HG03025 (cell line): Measurements from ENCODE around the gene STK11.

Source experiments
- ATAC-seq: cut with Tn5 transposase; IDR thresholded peaks from one replicate; pipeline ENCODE4 v1.9.1; 2021; ENCODE audit warnings: mild to moderate bottlenecking, moderate library complexity; ENCODE audit not compliant: unreplicated experiment, low FRiP score

STK11 gene

DNA sequence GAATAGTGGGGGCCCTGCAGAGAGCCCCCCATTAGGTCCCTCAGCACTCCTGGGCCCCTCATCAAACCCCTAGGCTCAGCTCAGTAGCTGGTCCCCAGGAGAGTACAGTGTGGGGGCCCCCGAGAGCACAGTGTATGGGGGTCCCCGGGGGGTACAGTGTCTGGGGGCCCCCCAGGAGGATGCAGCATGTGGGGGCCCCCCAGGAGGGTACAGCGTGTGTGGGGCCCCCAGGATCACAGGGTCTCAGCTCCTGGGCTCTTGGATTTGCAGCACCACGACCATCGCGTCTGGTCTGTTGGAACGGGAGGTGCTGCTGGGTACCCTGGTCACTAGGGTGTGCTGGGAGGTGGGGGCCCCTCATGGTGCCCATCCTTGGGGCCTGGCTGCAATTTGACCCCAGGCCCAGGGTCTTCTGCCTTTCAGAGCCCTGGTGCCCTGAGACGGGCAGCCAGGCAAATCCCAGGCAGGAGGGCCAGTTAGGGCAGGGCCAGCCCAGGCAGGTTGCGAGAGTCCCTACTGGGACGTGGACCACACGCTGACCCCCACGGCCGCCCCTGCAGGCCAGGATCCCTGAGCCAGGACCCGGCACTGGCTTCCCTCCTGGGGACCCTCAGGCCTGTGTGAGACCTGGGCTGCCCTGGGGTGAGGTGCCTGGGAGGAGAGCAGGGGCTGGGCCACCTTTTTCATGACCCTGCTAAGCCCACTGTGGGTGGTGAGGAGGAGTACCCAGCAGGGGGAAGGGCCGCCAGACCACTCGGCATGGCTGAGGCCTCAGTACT, 18.7 kb downstream of the STK11 start:
- ATAC-seq, result no peak

DNA sequence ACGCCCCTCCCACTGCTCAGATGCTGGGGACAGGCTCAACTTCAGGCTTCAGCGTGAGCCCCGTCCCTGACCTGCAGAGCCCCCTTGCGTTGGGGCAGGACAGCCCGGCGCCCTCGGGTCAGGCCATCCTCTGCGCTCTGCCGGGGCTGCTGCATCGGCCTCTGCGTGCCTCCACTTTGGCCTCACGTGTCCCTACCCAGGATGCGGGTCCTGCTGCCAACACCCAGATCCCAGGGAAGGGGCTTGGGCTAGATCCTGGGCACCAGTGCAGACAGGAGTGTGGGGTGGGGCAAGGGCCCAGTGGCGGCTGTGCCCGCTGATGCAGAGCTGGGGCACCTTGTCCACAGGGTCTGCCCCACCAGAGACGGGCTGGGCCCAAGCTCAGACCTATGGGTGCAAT, 19.3 kb downstream of the STK11 start:
- no peak for ATAC-seq

- ATAC-seq, result no peak
Observed at GRCh38 chr19:1225440-1226226, 20.1 kb downstream of the STK11 start.

GRCh38 chr19:1226227-1226518, 20.6 kb downstream of the STK11 start:
- no peak for ATAC-seq

GRCh38 chr19:1226522-1227303, 21.1 kb downstream of the STK11 start:
- ATAC-seq, result no peak

DNA sequence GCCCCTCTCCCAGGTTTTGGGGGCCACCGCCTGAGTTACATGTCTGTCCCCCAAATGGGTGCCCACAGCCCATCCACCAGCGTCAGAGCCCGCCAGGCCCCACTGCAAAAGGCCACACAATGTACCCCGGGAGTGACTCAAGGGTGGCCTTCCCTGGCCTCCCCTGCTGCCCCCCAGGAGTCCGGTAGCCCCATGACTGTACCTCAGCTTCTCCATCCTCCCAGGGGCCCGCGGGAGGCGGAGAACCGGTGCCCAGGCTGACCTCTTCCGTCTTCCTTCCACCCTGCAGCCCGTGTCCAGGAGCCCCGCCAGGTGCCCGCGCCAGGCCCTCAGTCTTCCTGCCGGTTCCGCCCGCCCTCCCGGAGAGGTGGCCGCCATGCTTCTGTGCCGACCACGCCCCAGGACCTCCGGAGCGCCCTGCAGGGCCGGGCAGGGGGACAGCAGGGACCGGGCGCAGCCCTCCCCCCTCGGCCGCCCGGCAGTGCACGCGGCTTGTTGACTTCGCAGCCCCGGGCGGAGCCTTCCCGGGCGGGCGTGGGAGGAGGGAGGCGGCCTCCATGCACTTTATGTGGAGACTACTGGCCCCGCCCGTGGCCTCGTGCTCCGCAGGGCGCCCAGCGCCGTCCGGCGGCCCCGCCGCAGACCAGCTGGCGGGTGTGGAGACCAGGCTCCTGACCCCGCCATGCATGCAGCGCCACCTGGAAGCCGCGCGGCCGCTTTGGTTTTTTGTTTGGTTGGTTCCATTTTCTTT, 21.9 kb downstream of the STK11 start:
- no peak for ATAC-seq

DNA sequence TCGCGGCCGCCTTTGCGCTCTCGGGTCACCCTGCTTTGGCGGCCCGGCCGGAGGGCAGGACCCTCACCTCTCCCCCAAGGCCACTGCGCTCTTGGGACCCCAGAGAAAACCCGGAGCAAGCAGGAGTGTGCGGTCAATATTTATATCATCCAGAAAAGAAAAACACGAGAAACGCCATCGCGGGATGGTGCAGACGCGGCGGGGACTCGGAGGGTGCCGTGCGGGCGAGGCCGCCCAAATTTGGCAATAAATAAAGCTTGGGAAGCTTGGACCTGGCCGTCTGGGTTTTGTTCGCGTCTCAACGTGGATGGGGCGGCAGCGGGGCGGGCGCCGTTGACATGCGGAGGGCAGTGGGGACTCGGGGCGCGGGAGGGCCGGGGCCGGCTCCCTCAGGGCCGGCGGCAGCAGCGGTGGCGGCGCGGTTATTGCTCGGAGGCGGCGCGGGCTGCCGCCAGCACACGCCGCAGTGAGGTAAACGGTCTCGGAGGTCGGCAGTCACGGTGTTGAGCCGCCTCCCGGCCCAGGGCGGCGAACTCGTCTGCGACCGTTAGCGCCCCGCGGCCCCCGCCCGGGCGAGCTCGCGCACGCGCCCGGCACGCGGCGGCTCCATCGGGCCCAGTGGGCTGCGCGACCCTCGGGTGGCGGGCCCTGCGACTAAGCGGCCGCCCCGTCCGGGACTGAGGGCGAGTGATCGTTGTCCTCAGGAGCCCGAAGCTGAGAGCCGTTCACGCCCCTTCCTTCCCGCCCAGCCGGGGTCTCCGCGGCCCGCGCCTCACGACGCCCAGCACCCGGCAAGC, 22.8 kb downstream of the STK11 start:
- ATAC-seq, result no peak

- no peak for ATAC-seq
Observed at GRCh38 chr19:1229056-1229923, 23.7 kb downstream of the STK11 start.

DNA sequence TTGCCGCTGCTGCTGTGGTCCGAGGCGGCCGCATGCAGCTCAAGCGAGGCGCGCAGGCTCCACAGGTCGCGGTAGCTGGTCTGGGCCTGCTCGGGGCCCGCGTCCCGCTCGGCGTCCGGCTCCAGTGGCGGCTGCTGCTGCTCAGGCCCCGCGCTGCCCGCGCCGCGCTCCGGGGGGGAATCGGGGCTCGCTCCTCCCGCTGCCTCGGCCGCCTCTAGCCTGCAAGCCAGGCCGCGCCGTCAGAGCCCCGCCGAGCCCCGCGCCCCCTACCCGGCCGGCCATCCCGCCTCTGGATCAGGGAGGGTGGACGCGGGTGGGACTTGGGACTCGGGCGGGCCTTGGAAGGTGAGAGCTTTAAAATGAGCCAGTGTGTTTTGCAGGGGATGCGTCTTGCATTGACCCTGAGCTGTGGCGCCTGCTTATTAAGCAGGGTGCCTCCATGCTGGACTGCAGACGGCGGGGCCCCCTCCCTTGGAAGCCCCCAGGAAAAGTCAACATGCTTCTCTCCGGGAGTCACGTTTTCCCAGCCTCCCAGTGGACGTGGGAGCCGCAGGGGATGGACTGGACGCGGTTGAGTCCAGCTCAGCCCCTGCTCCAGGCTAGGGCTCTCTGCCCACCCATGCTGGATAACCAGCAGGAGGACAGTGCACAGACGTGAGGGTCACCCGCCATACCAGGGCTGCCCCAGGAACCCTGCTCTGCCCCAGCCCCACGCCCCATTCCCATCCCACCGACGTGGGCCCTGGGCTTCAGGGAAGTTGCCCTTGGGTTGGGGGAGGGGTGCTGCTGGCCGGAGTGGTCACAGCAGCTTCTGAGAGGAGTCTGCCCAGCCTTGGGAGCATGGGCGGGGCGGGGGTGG, 24.6 kb downstream of the STK11 start:
- no peak for ATAC-seq

DNA sequence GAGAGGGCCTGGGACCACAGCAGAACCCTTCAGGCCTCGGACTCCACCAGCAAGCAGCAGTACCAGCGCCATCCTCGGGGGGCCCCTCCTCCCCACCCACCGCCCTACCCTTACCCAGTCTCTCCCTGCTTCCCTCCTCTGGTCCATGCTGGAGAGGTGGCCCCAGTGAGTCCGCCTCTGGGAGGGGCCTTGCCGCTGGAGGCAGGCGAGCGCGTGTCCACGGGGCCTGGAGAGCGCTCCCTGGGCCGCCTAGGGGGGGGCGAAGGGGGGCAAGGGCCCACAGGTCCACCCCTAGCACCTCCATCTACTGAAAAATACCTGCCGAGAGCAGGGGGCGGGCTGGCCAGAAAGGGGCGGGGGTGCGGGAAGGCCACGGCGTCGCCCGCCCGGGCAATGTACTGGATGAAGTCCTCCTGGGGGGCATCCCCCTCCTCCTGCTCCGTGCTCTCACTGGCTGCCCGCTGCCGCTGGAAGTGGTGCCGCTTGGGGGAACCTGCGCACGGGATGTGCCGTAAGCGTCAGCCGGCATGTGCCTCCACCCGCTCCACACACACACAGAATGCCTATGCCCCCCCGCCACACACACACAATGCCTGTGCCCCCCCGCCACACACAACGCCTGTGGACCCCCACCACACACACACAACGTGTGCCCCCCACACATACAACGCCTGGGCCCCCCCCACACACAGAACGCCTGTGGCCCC, 25.4 kb downstream of the STK11 start:
- ATAC-seq, result no peak

DNA sequence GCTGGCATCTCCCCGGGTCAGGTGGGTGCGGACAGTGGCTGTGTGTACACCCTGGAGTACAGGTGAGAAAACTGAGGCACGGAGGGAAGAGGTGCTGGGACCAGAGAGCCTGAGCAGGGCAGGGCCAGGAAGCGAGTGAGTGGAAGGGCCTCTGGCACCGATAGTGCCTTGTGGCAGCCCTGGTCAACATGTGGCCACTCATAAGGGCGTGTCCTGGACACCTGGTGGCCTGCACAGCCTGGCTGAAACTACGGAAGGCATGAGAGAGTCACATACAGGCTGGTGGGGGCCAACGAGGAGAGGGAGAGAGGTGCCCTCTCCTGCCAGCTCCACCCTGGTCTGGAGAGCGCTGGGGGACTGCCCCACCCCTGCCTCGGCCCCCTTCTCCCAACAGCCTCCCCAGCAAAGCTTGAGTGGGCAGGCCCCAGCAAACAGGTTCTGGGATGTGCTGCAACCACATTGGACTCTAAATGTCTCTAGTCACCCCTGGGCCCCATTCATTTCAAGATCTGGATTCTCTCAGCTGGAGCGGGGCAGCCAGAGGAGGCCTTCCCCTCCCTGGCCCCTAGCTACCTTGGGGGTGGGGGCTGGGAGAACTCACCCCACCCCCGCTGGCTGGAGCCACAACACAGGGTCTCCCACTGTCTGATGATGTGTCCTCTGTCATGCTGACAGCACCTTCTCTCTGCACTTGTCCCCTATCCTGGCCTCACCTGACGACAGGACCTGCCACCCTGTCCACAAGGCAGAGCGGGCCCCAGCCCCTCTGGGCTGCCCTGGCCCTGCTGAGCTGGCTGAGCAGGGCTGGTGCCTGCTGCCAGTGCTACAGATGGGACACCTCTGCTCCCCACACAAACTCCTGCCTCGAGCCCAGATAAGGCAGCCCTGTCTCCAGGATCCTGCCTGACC, 26.4 kb downstream of the STK11 start:
- no peak for ATAC-seq

DNA sequence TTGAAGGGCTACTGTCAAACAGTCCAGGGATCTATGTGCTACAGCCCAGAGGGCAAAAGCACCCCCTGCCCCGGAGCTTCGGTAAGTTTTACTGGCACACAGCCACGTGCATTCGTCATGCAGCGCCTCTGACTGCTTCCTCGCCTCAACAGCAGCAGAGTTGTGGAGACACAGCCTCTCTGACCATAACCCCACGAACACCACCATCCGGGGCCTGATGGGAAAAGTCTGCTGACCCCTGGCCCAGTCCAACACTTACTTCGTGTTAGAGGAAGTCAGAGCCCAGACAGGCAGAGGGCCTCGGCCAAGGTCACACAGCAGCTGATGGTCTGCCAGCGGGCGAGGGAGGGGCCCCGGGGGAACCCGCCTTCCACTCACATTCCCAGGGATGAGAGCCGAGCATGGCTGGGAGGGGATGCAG, 27.1 kb downstream of the STK11 start:
- ATAC-seq, result no peak

GRCh38 chr19:1233115-1233667, 27.6 kb downstream of the STK11 start:
- no peak for ATAC-seq

GRCh38 chr19:1234051-1234954, 28.7 kb downstream of the STK11 start:
- ATAC-seq, result no peak

GRCh38 chr19:1234955-1235380, 29.4 kb downstream of the STK11 start:
- ATAC-seq, result no peak
